Dermis blood vessel endothelial cell (primary cell): ENCODE data around the gene TRIML1. TPM values are rescaled to one million over a fixed set of nuclear protein-coding genes. Genes with fewer than 3 reads are reported as not detected.
"Not testable (repeated sequence)": the region's sequence is repeated elsewhere in the genome, so short reads cannot be mapped to it uniquely, and the experiment has no call there.

Experiments
- DNase-seq: peaks from one replicate; pipeline ENCODE4 v3.0.0; 2010
- total RNA-seq: library from RNA; depleted of rRNA; stranded (reverse); fragments of >200 nt; gene quantifications from 2 replicates; pipeline ENCODE4 v1.2.3, GENCODE V29; 2014

The TRIML1 gene
- total RNA-seq, 1 donor from 2014 or later, result not detected

GRCh38 chr4:188154668-188155405 is 15.6 kb downstream of the TRIML1 start:
- no peak for DNase-seq

DNA sequence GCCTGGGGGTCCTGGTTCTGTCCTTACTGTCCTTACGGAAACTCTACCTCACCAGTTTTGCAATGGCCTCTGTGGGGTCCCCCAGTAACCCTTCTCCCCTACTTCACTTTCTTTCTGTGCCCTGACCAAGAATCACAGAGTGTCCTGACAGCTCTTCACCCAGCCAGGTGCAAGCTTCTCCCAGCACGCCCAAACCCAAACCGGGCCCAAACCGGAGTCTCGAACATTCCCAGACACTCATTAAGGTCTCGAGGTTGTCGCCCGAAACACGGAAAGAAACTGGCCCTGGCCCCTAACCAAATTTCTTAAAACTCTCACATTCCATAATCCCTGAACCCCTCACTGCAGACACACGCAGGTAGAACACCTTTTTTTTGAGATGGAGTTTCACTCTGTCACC is 19.1 kb downstream of the TRIML1 start:
- no peak for DNase-seq

GRCh38 chr4:188159513-188160226 is 20.4 kb downstream of the TRIML1 start:
- not testable (repeated sequence) for DNase-seq

- no peak for DNase-seq
Observed at GRCh38 chr4:188160406-188160805, 21.2 kb downstream of the TRIML1 start.

DNA sequence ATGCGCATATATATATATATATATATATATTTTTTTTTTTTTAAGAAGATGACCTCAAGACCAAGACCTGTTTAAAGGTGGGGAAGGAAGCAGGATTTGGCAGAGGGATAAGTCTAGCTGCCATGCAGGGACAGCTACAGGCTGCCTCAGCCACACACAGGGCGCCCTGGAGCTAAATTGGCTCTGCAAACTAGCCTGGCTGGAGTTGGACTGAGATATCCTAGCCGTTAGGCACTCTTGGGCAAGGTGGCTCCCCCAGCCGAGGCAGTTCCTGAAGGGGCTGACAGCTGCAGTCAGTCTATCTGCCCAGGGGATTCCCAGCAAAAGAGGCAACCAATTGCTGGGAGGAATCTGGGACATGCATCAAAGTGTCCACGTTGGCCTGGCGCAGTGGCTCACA is 21.9 kb downstream of the TRIML1 start:
- DNase-seq, result no peak

DNA sequence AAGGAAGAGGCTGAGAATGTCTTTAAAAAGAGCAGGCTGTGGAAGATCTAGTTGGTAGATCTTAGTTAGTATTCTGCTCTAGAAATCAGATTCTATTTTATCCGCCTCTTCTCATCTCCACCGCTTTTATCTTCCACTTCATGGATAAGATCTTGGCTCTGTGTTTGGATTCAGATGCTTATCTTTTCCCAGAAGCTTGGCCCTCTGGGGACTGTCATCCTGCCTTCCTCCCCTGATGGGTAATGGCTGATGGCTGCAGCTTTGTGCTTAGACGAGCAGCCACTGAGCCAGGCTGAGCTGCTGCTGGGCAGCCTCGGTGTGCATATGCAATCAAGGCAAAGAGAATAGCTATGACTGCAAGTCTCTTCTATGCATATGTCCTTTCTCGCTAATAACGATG is 23.5 kb downstream of the TRIML1 start:
- no peak for DNase-seq

DNA sequence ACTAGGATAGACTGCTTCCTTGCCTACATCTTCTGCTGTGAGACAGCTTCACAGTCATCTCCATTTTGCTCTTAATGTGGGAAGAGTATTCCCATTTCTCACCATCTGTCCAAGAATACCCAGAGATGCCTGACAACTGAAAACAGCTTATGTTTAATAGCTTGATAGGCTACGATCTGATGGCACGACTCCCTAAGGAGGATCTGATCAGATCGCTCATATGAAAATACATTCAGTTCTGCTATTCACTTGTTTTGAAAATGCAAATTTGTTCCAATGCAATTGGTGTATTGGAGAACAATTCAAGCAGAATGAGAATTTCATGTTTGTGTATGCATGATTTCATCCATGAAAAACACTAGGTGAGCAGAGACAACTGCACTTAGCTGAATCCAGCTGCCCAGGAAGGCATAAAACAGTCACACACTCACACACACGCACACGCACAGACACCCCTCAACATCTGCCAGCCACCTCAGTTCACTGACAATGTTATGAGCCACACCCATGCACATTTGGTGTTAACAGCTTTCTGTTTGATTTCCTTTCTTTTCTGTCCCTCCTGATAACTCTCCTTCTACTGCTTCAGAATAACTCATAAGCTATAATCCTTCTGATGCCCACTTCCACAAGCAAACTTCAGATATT is 29.6 kb downstream of the TRIML1 start:
- DNase-seq, result no peak

DNA sequence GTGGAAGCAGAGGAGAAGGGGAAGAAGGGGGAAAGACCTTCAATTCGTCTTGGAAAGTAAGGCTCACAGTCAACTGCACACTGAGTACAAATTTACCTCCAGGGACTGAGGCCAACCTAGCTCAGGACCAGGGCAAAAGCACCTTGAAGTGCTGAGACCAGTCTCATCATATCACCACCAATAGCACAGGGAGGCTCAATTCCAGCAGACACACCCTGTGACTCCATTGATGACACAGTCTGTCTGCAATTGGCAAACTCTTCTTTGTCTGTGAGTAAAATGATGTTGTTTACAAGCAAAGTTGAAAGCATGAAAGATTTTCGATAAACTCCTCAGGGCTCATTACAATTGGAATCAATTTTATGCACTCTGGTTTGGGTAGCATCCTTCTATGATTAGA is 32.3 kb downstream of the TRIML1 start:
- DNase-seq, result no peak

GRCh38 chr4:188175288-188175687 is 36.0 kb downstream of the TRIML1 start:
- DNase-seq, result no peak

DNA sequence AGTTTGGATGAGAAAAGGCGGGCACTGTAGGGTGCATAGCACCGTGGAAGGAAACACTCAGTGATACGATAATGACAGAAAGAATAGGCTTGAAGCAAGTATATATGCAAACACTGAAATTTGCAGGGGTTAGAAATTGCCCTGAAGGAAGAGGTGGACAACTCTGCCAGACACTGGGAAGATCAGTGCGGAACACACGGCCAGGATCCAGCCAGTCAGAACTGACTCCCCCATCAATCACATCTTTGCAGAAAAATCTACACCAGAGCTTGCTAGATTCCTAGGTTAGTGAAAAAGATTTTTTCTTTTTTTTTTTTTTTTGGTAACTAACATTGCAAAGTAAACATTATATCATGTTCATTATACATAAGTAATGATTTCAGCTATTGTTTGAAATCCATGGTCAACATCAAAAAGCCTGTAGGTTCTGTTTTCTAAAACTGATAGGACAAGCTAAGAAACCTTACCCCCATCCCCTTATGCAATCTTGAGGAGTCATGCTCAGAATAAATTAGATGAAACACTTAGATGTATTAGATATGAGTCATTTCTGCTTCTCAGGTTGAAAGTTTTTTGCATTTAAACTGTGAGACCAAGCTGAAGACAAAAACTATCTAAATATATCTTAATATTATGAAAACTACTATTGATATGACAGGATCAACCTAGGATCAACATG is 38.9 kb downstream of the TRIML1 start:
- DNase-seq, result no peak

DNA sequence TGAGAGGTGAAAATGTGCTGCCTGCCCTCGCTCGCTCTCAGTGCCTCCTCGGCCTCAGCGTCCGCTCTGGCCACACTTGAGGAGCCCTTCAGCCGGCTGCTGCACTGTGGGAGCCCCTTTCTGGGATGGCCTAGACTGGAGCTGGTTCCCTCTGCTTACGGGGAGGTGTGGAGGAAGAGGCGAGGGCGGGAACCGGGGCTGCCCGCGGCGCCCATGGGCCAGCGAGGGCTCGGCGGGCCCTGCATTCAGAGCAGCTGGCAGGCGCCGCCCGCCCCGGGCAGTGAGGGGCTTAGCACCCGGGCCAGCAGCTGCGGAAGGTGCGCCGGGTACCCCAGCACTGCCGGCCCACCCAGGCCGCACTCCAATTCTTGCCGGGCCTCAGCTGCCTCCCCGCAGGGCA is 39.6 kb downstream of the TRIML1 start:
- no peak for DNase-seq

DNA sequence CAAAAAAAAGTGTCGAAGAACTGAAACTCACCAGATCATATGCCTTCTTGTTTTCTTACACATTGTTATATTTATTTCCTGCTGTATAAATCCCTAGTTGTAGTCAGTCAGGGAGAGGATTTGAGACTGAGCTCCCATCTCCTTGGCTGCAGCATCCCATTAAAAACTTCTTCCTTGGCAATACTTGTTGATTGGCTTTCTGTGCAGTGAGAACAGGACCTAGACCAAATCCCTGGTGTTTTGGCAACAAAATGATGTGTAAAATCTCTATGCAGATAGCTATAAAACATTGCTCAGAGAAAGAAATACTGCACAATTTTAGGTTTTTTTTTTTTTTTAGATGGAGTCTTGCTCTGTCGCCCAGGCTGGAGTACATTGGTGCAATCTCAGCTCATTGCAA is 47.9 kb downstream of the TRIML1 start:
- DNase-seq, result no peak

GRCh38 chr4:188190461-188190860 is 51.2 kb downstream of the TRIML1 start:
- no peak for DNase-seq

- no peak for DNase-seq
Observed at GRCh38 chr4:188194421-188194820, 55.2 kb downstream of the TRIML1 start.

DNA sequence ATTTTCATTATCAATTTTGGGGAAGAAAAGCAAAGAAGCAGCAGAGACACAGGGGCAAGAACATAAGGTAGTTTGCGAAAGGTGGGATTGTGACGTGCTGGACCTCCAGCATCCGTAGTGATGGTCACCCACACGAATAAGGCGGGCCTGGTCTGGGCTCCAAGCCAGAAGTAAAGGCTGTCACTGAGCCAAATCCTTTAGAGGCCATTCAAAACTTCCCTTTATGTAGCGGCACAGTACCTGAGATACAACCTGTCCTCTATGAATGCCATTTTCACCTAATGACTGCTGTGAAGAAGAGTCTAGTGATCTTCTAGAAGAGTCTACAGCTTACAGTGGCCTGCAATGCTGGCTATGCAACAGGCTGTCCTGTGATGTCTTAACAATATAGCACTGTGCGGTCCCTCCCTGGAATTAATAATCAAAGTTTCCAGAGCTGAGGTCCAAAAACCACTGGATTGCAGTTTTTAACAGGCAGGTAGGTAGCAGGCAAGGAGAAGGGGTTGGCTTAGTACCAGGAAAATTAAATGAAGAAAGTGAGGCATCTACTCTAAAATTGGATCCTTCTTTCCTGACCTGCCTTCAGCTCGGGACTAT is 56.2 kb downstream of the TRIML1 start:
- no peak for DNase-seq

- DNase-seq, result no peak
Observed at GRCh38 chr4:188196134-188196735, 57.0 kb downstream of the TRIML1 start.

Other genes with a start within 250 kb of the TRIML1 start
- gene ZFP42, start 143.7 kb upstream of the TRIML1 start, total RNA-seq, result 0.34 TPM in 1 of 2 replicates, not detected in the other
- gene TRIML2, start 29.8 kb upstream of the TRIML1 start, total RNA-seq, result 1.4 TPM in 1 of 2 replicates, not detected in the other